NCI-H1417 (cell line): Measurements from ENCODE around the gene SNN.

Source experiments
- DNase-seq, 3 experiments: peaks; one replicate each; lab custom pipeline; 2025; lab: John Stamatoyannopoulos, UW

SNN gene

DNA sequence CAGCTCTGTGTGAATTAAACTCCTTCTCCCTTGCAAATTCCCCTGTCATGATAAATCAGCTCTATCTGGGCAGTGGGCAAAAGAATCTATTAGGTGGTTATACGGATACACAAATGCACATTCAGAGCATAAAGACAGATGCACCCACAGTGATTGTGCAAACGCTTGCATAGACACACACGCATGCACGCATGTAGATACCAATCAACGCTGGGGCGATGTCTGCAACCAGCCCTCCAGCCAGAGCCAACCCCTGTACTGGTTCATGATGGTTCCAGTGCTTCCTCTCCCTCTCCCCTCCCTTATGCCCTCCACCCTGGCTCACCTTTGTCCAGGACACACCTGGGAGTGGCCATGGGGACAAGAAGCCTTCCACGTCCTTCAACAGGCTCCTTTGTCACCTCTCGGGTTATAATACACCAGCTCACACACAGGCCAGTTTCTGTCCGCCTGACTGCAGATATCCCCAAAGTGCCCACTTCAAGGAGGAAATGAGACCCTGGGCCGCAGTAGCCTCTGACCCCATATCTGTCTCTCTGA is 33.1 kb upstream of the SNN start:
- DNase-seq = no peak

DNA sequence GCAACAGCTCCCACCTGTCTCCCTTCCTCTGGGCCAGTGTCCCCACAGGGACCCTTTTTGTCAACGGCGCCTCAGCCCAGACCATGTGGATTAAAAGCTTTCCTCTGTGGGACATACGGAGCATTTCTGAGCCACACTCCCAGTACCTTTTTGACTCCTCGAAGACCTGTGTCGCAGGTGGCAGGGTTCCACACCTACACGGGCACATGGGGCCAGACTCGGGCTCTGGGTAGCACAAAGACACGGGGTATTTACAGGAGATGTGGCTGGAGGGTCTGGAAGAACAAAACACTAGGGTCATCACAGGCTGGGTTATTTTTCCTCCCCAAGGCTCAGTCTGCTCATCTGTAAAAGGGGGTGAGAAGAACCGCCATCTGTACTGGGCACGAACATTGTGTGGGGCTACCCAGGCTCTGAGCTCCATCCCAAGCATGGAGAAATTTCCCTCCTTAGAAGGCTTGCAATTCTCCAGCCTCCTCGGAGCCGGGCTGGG is 32.5 kb upstream of the SNN start:
- DNase-seq = no peak

DNA sequence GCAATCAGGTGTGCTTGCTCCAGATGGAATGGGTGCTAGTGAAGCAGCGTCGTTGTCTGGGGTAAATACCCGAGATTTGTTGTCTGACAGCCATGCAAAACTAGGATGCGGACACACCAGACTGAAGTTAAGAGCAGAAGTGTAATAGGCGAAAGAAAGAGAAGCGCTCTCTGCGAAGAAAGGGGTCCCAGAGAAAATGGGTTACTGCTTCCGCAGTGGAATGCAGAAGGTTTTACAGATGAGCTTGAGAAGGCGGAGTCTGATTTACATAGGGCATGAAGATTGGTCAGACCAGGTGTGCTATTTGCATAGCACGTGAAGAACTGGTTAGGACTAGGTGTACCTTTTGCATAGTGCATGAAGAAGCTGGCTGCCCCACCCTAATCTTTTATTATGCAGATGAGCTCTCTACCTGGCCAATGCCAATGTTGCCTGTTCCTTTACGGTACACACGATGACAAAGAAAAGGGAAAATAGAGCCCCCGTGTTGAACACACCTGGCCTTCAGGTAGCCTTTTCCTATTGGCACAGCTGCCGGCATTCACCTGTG is 32.0 kb upstream of the SNN start:
- DNase-seq = peak; percentile 34 to 79 (median 71)

DNA sequence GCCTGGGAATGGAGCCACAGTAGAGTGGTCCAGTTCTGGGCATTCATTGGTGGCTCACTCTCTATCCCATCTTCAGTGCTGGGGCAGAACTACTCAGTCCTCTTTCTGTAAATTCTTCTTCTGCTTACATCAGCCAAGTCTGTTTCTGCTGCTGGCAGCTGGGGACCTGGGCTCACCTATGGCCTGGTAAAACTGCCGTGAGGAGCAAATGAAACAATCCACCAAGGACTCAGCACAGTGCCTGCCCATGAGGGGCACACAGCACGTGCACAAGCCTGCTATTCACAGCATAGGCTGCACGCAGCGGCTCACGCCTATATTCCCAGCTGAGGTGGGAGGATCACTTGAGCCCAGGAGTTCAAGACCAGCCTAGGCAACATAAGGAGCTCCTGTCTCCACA is 30.9 kb upstream of the SNN start:
- peak in 1 of 3 experiments; percentile 17 for DNase-seq

DNA sequence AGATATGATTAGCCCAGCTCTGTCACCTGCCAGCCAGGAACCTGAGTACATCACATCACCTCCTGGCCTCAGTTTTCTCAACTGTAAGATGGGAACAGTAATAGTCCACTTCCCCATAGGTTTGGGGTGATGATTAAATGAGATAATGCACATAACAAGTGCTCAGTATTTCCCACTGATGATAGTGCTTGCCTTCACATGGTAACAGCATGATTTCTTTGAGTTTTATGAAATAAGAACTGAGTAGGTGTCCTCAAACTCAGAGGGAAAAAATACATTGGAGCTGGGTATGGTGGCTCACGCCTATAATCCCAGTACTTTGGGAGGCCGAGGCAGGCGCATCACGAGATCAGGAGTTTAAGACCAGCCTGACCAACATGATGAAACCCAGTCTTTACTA is 30.1 kb upstream of the SNN start:
- DNase-seq = no peak

DNA sequence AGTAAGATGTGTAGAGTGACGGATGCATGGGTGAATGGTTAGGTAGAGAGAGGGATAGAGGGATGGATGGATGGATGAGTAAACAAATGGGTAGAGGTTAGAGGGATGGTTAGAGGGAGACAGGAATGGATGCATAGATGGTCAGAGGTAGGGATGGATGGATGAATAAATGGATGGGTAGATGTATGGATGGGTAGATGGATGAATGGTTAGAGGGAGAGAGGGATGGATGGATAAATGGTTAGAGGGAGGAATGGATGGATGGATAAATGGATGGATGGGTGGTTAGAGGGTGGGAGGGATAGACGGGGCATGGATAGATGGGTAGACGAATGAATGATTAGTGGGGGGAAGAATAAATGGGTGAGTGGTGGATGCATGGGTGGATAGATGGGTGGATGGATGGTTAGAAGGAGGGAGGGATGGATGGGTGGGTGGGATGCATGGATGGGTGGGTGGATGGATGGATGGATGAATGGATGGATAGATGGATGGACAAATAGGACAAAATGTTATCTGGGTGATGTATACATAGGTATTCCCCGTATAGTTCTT is 29.2 kb upstream of the SNN start:
- no peak for DNase-seq

DNA sequence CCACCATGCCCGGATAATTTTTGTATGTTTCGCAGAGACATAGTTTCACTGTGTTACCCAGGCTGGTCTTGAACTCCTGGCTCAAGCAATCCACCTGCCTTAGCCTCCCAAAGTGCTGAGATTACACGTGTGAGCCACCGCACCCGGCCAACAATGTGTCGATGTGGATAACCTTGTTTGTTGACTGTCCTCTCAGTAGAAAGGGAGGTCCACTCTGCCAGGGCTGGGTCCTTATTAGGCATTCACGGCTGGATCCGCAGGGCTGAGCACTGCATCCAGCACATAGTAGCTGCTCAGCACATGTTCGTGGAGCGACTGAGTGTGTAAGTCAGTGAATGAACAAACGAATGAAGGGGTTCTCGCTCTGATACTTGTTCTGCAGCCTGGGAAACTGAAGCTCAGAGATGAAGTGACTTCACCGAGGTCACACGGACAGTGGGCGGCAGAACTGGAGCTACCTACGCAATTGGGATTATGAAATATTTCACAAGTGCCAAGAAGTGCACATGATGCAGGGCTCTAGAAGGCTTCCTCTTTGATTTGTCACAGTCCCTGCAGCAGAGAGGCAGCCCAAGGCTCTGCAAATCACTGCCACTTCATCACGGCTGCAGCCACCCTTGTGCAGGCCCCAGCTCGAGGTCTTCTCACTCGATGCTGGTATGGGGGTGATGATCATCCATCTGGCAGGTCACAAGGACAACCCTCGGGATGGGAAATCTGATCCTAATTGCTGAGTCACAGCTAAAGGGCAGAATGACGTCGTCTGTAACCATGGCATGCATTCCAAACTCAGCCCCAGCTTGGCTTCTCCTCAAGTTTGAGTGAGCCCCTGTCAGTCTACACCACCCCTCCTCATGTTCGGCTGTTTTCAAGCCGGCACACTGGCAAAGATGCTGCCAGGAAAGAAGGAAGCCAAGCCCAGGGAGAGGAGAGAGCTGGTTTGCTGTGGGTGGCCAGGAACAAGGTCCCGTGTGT is 28.0 kb upstream of the SNN start:
- DNase-seq = peak in 1 of 3 experiments; percentile 51

DNA sequence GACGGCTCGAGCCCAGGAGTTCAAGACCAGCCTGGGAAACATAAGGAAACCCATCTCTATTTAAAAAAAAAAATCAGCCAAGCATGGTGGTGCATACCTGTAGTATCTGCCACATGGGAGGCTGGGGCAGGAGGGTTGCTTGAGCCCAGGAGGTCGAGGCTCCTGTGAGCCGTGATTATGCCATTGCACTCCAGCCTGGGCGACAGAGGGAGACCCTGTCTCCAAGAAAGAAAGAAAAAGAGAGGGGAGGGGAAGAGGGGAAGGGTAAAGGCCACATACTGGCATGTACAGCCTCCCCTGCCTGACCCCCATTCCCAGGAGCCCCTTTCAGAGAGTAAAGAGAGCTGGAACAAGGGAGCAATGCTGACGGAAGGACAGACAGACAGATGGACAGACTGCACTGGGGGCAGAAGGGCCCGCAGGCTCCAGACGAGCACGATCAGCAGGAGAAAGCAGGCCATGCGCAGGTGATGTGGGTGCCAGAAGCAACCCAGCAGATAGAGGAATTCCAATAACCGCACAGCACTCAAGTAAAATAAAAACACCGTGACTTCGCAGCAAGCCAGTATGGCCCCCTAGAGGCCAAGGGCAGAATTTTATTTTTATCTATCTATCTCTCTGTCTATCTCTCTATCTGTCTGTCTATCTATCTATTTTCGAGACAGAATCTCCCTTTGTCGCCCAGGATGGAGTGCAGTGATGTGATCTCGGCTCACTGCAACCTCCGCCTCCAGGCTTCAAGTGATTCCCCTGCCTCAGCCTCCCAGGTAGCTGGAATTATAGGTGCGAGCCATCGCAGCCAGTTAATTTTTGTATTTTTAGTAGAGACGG is 27.1 kb upstream of the SNN start:
- DNase-seq = peak; percentile 39 to 65 (median 60)

DNA sequence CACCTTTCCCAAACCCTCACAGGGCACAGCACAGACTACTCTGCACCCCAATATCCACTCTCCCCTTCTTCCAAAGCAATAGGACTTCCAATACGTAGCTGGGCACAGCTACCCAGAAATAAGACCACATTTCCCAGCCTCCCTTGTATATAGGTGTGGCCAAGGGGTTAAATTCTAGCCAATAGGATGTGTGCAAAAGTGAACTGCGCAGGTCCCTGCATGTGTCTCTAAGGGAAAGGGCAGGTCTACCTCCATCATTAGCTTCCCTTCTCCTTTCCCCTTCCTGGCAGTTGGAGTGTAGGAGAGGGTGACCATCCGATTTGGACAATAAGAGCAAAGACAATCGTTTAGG is 25.5 kb upstream of the SNN start:
- DNase-seq = peak in 1 of 3 experiments; percentile 5

DNA sequence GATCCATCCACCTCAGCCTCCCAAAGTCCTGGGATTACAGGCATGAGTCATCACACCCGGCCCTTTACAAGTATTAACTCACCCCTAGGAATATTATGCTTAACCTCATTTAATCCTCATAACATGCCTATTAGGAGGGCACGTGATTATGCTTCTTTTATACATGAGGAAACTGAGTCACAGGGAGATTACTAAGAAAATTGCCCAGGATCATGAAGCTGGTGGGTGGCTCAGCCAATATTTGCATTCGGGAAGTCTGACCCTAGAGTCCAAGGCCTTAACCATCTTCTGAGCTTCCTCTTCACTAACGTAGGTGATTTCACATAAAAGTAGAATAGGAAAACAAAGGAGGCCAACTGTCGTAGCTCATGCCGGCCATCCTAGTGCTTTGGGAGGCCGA is 19.0 kb upstream of the SNN start:
- no peak for DNase-seq

DNA sequence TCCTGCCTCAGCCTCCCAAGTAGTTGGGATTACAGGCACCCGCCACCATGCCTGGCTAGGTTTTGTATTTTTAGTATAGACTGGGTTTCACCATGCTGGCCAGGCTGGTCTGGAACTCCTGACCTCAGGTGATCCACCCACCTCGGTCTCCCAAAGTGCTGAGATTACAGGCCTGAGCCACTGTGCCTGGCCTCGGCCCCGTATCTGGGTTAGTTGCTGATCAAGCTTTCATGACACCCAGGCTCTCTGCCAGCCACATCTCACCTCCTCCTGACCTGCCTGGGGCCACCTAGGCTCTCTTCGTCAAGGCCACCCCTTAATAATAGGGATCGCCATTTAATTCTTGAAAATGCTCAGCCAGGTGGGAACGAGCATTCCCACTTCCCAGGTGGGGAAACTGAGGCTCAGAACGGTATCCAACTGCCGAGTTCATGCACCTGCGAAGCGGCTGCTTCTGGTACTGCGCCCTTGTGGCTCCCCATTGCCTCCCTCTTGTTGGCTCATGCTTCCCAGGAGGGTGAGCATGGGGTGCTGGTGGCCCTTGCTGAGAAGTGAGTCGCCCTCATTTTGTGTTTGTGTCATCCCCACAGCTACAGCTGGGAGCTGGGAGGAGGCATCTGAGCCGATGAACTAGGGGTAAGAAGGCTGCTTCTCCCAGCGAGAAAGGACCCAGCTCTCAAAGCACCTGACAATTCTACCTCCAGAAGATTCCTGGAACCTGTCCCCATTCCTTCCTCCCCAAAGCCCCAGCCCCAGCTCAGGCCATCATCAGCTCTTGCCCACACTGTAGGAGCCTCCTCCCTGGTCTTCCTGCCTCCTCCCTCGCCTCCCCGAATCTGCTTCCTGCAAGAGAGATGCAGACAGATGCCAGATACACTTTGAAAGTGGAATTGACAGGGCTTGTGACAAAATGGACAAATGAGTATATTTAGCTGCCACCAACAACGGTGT is 17.3 kb upstream of the SNN start:
- DNase-seq = no peak

DNA sequence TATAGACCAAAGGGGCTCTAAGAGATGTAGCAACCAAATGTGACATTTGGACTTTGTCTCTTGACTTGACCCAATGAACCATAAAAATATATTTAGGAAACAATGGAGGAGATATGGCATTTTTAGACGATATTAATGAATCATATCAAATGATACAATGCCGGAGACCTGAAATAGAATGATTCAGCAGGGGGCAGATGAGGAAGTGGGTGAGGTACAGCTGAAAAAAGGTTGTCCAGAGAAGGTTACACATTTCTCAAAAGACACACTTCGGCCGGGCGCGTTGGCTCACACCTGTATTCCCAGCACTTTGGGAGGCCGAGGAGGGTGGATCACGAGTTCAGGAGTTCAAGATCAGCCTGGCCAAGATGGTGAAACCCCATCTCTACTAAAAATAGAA is 16.5 kb upstream of the SNN start:
- DNase-seq = no peak

DNA sequence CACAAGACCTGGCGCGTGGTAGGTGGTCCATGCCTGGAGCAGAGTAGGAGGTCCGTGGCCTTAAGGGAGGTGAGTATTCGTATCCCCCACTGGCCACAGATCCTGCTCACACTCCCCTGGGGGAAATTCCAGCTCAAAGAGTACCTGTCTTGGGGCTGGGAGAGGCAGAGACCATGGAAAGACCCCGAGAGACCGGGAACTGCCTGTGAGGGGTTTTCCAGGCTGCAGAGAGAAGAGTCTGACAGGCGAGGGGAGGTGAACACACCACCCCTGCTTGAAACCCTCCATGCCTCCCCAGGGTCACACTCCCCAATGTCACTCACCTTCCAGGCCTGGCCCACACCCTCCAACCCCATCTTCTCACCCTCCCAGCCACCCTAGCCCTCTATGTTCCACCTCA is 12.6 kb upstream of the SNN start:
- DNase-seq = no peak

DNA sequence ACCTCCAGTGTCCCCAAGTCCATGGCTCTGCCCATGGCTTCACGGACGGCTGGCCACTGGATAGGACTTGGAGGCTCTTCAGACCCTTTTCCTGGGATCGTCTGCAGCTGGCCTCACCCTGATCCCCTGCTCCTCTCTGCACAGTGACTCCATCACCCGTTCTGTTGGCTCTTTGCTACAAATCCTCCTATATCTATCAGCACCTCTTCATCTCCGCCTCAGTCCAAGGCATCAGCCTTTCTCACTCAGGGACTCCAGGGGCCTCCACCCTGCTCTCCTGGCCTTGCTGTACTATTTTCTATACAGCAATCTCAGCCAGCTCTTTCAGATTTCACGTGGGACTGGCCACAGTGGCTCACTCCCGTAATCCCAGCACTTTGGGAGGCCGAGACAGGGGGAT is 10.7 kb upstream of the SNN start:
- DNase-seq = no peak

DNA sequence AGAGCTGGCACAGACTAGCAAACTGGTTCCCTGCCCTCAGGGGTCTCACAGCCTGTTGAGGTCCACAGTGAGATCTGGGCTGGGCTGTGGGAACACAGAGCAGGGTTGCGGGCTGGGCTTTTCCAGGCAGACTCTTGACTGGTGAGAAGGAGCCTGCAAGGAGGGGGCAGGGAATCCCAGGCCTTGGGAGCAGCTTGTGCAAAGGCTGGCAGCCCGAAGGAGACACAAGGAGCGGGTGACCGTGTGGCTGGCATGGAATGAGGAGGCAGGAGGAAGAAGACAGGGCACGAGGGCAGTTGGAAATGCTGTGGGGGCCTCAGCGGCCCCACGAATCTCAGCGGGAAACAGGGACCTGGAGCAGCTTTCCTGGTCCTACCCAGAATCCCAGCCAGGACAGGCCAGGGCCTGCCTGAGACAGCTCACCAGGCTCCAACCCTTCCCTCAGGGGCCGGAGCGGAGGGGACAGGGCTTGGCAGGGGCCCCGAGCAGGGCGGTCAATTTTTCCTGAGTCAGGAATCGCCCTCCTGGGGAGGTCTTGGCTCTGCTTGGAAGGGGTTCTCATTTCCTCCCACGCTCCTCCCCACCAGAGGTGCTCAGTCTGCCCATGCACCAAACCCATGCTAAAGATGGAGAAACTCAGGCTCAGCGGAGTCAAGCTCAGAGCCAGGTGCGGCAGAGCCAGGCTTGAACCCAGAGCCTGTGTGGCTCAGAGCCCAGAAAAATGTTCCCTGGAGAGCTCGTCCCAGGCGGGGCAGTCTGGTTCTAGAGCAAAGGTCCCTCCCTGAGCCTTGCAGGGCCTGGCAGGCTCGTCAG is 9.2 kb upstream of the SNN start:
- DNase-seq = no peak

DNA sequence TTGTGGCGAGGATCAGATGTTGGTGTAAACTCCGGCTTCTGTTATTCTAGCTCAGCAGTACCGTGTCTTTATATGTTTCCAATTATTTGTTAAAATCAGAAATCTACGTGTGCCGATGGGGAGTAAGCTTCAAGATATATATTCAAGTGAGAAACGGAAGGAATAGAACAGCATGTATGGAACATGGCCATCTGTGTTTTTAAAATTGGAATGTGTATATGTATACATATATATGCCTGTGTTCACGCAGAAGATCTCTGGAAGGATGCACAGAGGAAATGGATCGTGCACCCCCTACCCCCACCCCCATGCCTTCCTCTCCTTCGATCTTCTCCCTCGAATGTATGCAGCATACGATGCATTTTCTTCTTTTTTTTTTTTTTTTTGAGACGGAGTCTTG is 7.7 kb upstream of the SNN start:
- DNase-seq = no peak

DNA sequence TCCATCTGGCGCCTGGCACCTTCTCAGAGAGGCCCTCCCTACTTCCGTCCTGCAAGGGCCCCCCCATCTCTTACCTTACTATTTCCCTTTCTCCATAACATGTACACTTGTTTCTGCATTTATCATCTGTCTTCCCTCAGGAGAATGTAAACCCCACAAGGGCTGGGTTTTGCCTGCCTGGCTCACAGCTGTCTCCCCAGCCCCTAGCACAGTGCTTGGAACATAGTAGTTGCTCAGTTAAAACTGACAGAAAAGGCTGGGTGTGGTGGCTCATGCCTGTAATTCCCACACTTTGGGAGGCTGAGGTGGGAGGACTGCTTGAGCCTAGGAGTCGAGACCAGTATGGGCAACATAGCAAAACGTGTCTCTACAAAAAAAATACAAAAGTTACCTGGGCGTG is 5.7 kb upstream of the SNN start:
- no peak for DNase-seq

DNA sequence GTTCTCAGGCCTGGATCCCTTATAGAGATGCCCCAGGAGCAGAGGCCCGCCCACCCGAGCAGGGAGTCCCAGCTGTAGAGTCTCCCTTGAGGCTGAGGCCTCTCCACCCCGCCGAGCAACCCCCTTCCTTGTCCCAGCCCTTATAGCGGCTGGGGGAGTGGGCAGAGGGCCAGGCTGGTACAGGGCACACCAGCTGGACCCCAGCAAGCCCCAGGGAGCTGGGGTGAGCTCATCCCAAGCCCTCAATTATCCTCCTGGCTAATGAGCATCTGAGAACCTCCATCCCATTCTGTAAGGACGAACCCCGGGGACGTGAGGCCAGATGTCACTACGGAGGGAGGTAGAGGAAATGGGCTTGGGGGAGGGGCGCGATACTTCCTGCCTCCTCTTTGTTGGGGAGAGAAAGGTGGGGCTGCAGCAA is 3.2 kb upstream of the SNN start:
- DNase-seq = peak in 2 of 3 experiments; percentile 17 to 69

DNA sequence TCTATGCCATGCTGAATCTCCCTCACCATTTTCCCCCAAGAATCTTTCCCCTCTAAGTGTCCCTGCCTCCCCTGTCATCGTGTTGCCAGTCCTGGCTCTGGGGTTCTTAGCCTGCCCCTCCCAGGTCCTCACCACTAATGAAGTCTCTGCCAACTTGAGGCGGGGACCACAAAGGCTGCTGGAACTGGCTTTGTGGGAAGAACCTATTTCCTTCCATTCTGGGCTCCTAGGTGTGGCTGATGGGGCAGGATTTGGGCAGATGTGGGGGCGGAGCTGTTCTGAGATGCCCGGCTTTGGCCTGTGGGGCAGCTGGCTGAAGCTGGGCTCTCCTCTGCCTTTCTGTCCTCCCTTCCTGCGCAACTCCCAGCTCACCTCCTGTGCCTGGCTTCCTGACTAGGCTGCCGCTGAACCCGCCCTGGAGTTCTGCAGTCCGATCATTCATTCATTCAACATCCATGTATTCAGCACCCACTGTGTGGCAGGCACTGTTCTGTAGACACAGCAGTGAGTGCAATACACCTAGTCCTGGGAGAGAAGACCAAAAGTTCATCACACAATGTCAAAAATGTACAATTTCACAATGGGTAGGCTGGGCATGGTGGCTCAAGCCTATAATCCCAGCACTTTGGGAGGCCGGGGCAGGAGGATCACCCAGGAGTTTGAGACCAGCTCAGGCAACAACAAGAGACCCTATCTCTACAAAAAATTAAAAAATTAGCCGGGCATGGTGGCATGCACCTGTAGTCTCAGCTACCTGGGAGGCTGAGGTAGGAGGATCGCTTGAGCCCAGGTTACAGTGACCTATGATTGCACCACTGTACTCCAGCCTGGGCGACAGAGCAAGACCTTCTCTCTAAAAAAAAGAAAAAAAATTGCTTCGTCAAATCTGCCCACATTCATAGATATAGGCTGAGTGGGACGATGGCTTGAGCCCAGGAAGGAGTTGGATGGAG is 1.9 kb upstream of the SNN start:
- DNase-seq = no peak
